Measurements from ENCODE around the gene FCN1.

DNA sequence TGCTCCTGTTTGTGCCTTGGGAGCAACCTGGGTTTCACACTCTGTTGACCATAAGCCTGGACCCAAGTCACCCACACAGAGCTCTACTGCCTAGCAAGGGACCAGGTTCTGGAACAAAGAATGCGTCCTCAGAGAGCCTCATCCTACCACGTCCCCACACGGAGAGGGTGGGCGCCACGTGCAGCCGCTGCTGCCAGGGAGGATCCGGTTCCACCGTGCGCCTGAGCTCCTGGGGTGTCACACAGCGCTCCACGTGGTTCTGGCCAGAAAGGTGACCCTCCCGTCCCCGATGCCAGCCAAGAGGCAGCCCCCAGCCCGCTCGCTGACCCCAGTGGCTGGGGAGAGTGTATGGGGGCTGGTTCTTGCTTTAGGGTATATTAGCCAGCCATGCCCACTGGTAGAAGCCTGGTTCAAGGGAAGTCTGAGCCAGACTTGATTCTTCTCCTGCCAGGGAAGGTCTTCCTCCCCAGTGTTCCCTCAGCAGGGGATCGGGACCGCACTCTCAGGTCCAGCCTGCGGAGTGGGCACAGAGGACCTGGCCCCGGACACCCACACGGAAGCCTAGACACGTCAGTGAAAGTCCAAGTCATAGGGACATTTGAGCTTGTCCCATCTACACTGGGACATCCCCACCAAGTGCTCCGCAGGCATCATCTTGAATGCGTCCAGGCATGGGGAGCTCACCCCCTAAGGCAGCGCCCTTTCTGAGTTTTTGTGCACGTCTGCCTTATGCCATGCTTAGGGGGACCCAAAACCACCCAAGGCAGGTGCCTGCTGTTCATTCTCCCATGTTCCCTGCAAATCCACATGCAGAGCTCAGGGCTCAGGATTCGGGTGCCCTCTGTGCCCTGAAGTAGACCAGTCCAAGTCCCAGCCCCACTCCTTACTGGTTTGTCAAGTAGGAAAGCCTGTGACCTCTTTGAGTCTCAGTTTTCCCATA, 2.4 kb downstream of the FCN1 start:
- TF ChIP-seq SIN3A (IDR thresholded peaks at IDR 0.05; ENCODE audit: borderline replicate concordance, insufficient read depth, low read length): no peak
- TF ChIP-seq POLR2AphosphoS5 (IDR thresholded peaks at IDR 0.05; ENCODE audit: low read depth, low read length): no peak
- TF ChIP-seq TAF1 (IDR thresholded peaks at IDR 0.05; ENCODE audit: borderline replicate concordance, insufficient read depth, low read length): no peak
- TF ChIP-seq, protein P1, sequence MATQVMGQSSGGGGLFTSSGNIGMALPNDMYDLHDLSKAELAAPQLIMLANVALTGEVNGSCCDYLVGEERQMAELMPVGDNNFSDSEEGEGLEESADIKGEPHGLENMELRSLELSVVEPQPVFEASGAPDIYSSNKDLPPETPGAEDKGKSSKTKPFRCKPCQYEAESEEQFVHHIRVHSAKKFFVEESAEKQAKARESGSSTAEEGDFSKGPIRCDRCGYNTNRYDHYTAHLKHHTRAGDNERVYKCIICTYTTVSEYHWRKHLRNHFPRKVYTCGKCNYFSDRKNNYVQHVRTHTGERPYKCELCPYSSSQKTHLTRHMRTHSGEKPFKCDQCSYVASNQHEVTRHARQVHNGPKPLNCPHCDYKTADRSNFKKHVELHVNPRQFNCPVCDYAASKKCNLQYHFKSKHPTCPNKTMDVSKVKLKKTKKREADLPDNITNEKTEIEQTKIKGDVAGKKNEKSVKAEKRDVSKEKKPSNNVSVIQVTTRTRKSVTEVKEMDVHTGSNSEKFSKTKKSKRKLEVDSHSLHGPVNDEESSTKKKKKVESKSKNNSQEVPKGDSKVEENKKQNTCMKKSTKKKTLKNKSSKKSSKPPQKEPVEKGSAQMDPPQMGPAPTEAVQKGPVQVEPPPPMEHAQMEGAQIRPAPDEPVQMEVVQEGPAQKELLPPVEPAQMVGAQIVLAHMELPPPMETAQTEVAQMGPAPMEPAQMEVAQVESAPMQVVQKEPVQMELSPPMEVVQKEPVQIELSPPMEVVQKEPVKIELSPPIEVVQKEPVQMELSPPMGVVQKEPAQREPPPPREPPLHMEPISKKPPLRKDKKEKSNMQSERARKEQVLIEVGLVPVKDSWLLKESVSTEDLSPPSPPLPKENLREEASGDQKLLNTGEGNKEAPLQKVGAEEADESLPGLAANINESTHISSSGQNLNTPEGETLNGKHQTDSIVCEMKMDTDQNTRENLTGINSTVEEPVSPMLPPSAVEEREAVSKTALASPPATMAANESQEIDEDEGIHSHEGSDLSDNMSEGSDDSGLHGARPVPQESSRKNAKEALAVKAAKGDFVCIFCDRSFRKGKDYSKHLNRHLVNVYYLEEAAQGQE (IDR thresholded peaks at IDR 0.05; ENCODE audit: insufficient read depth in 1 of 2, low read depth in 2 of 2, low read length in 2 of 2): no peak

Measured in PFSK-1 (cell line).